HCT116 (cell line): ENCODE data around the gene PCED1A. TPM values are rescaled to one million over a fixed set of nuclear protein-coding genes. Genes with fewer than 3 reads are reported as not detected.

ENCODE experiments used
- ATAC-seq: fragments of 200-7000 bp; cut with Tn5 transposase; 2 replicates; pipeline ENCODE4 v1.9.1; 2020; ENCODE audit warnings: mild to moderate bottlenecking, moderate library complexity
- BruUV-seq: library from RNA; stranded (reverse); fragments of 400-500 nt; replicated peaks from 2 replicates; lab custom pipeline; 2021; lab: Mats Ljungman, UMichigan
- CTCF ChIA-PET: fragments of 300-600 bp; sonication (Branson Sonifier 250); formaldehyde crosslinking; loops from one replicate; lab custom pipeline; 2021; ENCODE audit warnings: antibody characterized with exemption; lab: Charles Lee
- POLR2A ChIA-PET: fragments of 300-600, 350-600 bp; sonication (Branson Sonifier 250); formaldehyde crosslinking; loops from one replicate; lab custom pipeline; 2021; ENCODE audit warnings: antibody characterized with exemption; lab: Charles Lee
- RAD21 ChIA-PET, 2 experiments: fragments of 300-600 bp; sonication (Branson Sonifier 250); formaldehyde crosslinking; loops; one replicate each; lab custom pipeline; 2023; ENCODE audit warnings: low total read pairs in 2 of 2; ENCODE audit not compliant: uncharacterized antibody in 2 of 2, unreplicated experiment in 2 of 2, low non-redundant PET in 1 of 2; lab: Charles Lee
- DNase-seq: peaks from one replicate; pipeline ENCODE4 v3.0.0-alpha.2; 2010; ENCODE audit warnings: low read depth, low spot score
- H2AFZ ChIP-seq: fragments of 200-600 bp; shearing (Covaris generic), sonication (generic); 2 replicates; pipeline ENCODE4 v1.6.1; 2017; ENCODE audit warnings: low read depth, mixed run types, mixed read lengths, antibody characterized with exemption, low read length; ENCODE audit not compliant: poor library complexity, severe bottlenecking
- H3K27ac ChIP-seq: 2 replicates; pipeline ENCODE4 v1.5.1; 2012; ENCODE audit warnings: low read depth, low read length
- H3K27me3 ChIP-seq: fragments of 200-600 bp; sonication (generic); 2 replicates; pipeline ENCODE4 v1.6.1; 2016; ENCODE audit warnings: mixed run types, low read length, mixed read lengths; ENCODE audit not compliant: insufficient read depth
- H3K36me3 ChIP-seq, 2 experiments: fragments of 200-500 bp in 1 of 2; fragments of 200-600 bp in 1 of 2; sonication (Bioruptor generic) in 1 of 2; sonication (generic) in 1 of 2; 2 replicates each; pipeline versions ENCODE4 v1.5.1 to v1.6.1; 2014 to 2016; ENCODE audit warnings: low read length in 2 of 2, inconsistent platforms in 1 of 2, mixed read lengths in 1 of 2, mixed run types in 1 of 2; ENCODE audit not compliant: insufficient read depth in 2 of 2, control insufficient read depth in 1 of 2
- H3K4me1 ChIP-seq, 2 experiments: fragments of 200-600 bp in 1 of 2; sonication (generic) in 1 of 2; 2 replicates each; pipeline versions ENCODE4 v1.5.1 to v1.6.1; 2012 to 2017; ENCODE audit warnings: low read length in 2 of 2, inconsistent platforms in 1 of 2, mild to moderate bottlenecking in 1 of 2, mixed read lengths in 1 of 2, mixed run types in 1 of 2, moderate library complexity in 1 of 2; ENCODE audit not compliant: insufficient read depth in 2 of 2, control insufficient read depth in 1 of 2
- H3K4me2 ChIP-seq: fragments of 200-600 bp; sonication (generic); 2 replicates; pipeline ENCODE4 v1.6.1; 2017; ENCODE audit warnings: mixed run types, low read length, mixed read lengths
- H3K4me3 ChIP-seq, 2 experiments: fragments of 200-600 bp in 1 of 2; sonication (generic) in 1 of 2; replicated peaks in 1 of 2; 2 replicates each; pipeline ENCODE4 v1.5.1; 2011 to 2016; ENCODE audit warnings: low read length in 2 of 2, control low read depth in 1 of 2, low read depth in 1 of 2, mild to moderate bottlenecking in 1 of 2, mixed read lengths in 1 of 2, mixed run types in 1 of 2
- H3K79me2 ChIP-seq: fragments of 200-600 bp; sonication (generic); 2 replicates; pipeline ENCODE4 v1.6.1; 2017; ENCODE audit warnings: mild to moderate bottlenecking, mixed run types, low read length, moderate library complexity, mixed read lengths; ENCODE audit not compliant: insufficient read depth
- H3K9ac ChIP-seq: fragments of 200-600 bp; sonication (generic); 2 replicates; pipeline ENCODE4 v1.6.1; 2016; ENCODE audit warnings: low read length, mixed read lengths
- H3K9me2 ChIP-seq: fragments of 200-600 bp; sonication (generic), shearing (Covaris generic); 2 replicates; pipeline ENCODE4 v1.6.1; 2017; ENCODE audit warnings: mixed run types, mild to moderate bottlenecking, moderate library complexity; ENCODE audit not compliant: insufficient read depth
- H3K9me3 ChIP-seq, 2 experiments: fragments of 200-500 bp in 1 of 2; fragments of 200-600 bp in 1 of 2; sonication (Bioruptor generic) in 1 of 2; sonication (generic) in 1 of 2; 2 replicates each; pipeline ENCODE4 v1.6.1; 2014 to 2017; ENCODE audit warnings: low read length in 2 of 2, mixed read lengths in 2 of 2, inconsistent platforms in 1 of 2, low read depth in 1 of 2, mild to moderate bottlenecking in 1 of 2, mixed run types in 1 of 2, moderate library complexity in 1 of 2; ENCODE audit not compliant: control insufficient read depth in 1 of 2, insufficient read depth in 1 of 2
- H4K20me1 ChIP-seq: fragments of 200-600 bp; sonication (generic), shearing (Covaris generic); 2 replicates; pipeline ENCODE4 v1.6.1; 2017; ENCODE audit warnings: mixed run types, mild to moderate bottlenecking, moderate library complexity; ENCODE audit not compliant: insufficient read depth
- CBX3 ChIP-seq: IDR thresholded peaks from 2 replicates; pipeline ENCODE4 v1.6.1; 2012; ENCODE audit warnings: low read depth
- ELF1 ChIP-seq: IDR thresholded peaks from 2 replicates; pipeline ENCODE4 v1.6.1; 2012; ENCODE audit warnings: low read depth, borderline replicate concordance
- EZH2phosphoT487 ChIP-seq: fragments of 200-600 bp; IDR thresholded peaks from 2 replicates; pipeline ENCODE4 v1.6.1; 2018; ENCODE audit warnings: antibody characterized with exemption, borderline replicate concordance
- POLR2A ChIP-seq: IDR thresholded peaks from 2 replicates; pipeline ENCODE4 v1.7.0; 2011; ENCODE audit warnings: borderline replicate concordance; ENCODE audit not compliant: insufficient read depth, insufficient read length; ENCODE audit errors: extremely low read depth
- POLR2AphosphoS5 ChIP-seq: IDR thresholded peaks from 2 replicates; pipeline ENCODE4 v1.6.1; 2011; ENCODE audit warnings: mild to moderate bottlenecking, low read depth, low read length, moderate library complexity
- SIN3A ChIP-seq: IDR thresholded peaks from 2 replicates; pipeline ENCODE4 v1.6.1; 2012; ENCODE audit warnings: low read depth
- SP1 ChIP-seq: IDR thresholded peaks from 2 replicates; pipeline ENCODE4 v1.6.1; 2012; ENCODE audit warnings: low read depth
- SRF ChIP-seq: IDR thresholded peaks from 2 replicates; pipeline ENCODE4 v1.6.1; 2012; ENCODE audit warnings: low read depth
- TCF7L2 ChIP-seq: IDR thresholded peaks from 2 replicates; pipeline ENCODE4 v1.7.0; 2011; ENCODE audit warnings: borderline replicate concordance, inconsistent platforms; ENCODE audit not compliant: insufficient read depth, insufficient read length; ENCODE audit errors: extremely low read depth
- YY1 ChIP-seq: IDR thresholded peaks from 2 replicates; pipeline ENCODE4 v1.6.1; 2011; ENCODE audit warnings: low read length, low read depth, moderate library complexity, mild to moderate bottlenecking; ENCODE audit not compliant: insufficient replicate concordance; ENCODE audit errors: extremely low read depth
- ZNF274 ChIP-seq: fragments of 200-500 bp; sonication (Bioruptor generic); IDR thresholded peaks from 2 replicates; pipeline ENCODE4 v1.6.1; 2014; ENCODE audit warnings: mild to moderate bottlenecking, low read depth, low read length, inconsistent platforms
- intact Hi-C: fragments of 100-400 bp; cut with micrococcal nuclease; formaldehyde crosslinking; loops from 2 replicates; pipeline ENCODE4 v1.10.0; 2022
- total RNA-seq: library from RNA; stranded (reverse); gene quantifications from one replicate; pipeline ENCODE4 v1.2.1, GENCODE V29; 2021; ENCODE audit not compliant: unreplicated experiment
- TF ChIP-seq, protein P1 (sequence below): IDR thresholded peaks from 2 replicates; pipeline ENCODE4 v1.6.1; 2012
- TF ChIP-seq, protein P2 (sequence below): IDR thresholded peaks from 2 replicates; pipeline ENCODE4 v1.6.1; 2011; ENCODE audit warnings: mild to moderate bottlenecking, low read length, moderate library complexity; ENCODE audit not compliant: insufficient replicate concordance; ENCODE audit errors: extremely low read depth
- TF ChIP-seq, protein P3 (sequence below): IDR thresholded peaks from 2 replicates; pipeline ENCODE4 v1.6.1; 2012; ENCODE audit warnings: low read depth

Gene PCED1A
- total RNA-seq, 1 experiment from 2014 or later, result 31.8 TPM

DNA sequence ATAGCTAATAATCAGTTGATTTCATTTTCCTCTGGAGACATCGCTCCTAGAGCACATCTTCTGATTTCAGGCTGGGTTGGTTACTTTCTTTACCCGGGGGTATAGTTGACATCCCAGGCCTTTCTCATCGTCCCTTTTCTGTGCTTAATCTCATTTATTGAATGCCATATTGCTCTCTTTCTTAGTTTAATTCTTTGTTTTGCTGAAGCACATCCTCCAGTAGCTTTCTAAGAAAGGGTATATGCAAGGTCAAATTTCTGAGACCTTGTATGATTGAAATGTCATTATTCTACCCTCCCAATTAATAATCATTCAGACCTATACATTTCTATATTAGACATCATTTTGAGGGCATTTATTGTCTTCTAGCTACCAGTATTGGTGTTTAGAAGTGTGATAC is 28.3 kb downstream of the PCED1A start:
- Histone ChIP-seq H2AFZ (no peak overlapping the region), H3K27me3 (peaks cover 3% of the 10 kb centered on the region; the same call in 1 of the 2 replicates), H3K4me3 (no peak overlapping the region), H3K4me1 (peaks cover 0 to 16% of the 10 kb centered on the region in 2 experiments; a peak in 1 of 4 replicates), H3K9me3 (peaks cover 4 to 9% of the 10 kb centered on the region in 2 experiments; a peak in 1 of 4 replicates), H3K4me2 (no peak overlapping the region), H3K9ac (no peak overlapping the region), H3K36me3 (no peaks in the 10 kb centered on the region), H3K9me2 (no peaks in the 10 kb centered on the region), H4K20me1 (no peaks in the 10 kb centered on the region), H3K79me2 (no peaks in the 10 kb centered on the region), H3K27ac (no peak overlapping the region)
- intact Hi-C loops, result no loop called here
- CTCF ChIA-PET, result no interaction called here
- ATAC-seq, result no peak
- RAD21 ChIA-PET, result no interaction called here
- POLR2A ChIA-PET, result no interaction called here
- DNase-seq, result no peak
- TF ChIP-seq CBX3, result peak; percentile 51; the same call in 1 of the 2 replicates
- TF ChIP-seq SP1, result no peak
- BruUV-seq, result no TSS peak

DNA sequence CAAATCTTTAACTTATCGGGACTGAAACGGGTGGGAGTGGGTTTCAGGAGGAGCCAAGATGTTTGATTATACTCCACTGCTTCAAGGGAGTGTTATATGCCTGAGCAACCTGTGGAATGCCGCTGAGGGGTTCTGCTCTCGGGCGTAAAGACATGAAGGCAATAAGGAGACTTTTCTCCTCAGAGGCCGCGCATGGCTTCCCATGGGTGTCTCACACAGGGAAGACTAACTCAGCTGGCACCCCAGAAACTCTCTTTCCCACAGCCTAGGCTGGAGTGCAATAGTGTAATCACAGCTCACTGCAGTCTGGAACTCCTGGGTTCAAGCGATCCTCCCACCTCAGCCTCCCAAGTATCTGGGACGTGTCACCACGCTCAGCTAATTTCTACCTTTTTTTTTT is 30.8 kb downstream of the PCED1A start:
- ATAC-seq (no peak), DNase-seq (no peak)
- Histone ChIP-seq H3K9me2 (no peaks in the 10 kb centered on the region), H3K36me3 (no peaks in the 10 kb centered on the region), H3K4me2 (no peak overlapping the region), H3K9ac (no peak overlapping the region), H3K4me1 (peaks cover 3 to 12% of the 10 kb centered on the region in 2 experiments; a peak in 2 of 4 replicates), H3K27me3 (peaks cover 4% of the 10 kb centered on the region; the same call in 1 of the 2 replicates)
- CTCF ChIA-PET, result no interaction called here
- intact Hi-C loops, result no loop called here
- TF ChIP-seq, protein P1, sequence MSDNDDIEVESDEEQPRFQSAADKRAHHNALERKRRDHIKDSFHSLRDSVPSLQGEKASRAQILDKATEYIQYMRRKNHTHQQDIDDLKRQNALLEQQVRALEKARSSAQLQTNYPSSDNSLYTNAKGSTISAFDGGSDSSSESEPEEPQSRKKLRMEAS, result no peak
- TF ChIP-seq POLR2A, result no peak
- no peak for TF ChIP-seq SIN3A
- TF ChIP-seq POLR2AphosphoS5, result no peak
- no peak for TF ChIP-seq TCF7L2
- no peak for TF ChIP-seq ELF1
- no peak for TF ChIP-seq SRF
- no peak for TF ChIP-seq YY1
- TF ChIP-seq, protein P2, sequence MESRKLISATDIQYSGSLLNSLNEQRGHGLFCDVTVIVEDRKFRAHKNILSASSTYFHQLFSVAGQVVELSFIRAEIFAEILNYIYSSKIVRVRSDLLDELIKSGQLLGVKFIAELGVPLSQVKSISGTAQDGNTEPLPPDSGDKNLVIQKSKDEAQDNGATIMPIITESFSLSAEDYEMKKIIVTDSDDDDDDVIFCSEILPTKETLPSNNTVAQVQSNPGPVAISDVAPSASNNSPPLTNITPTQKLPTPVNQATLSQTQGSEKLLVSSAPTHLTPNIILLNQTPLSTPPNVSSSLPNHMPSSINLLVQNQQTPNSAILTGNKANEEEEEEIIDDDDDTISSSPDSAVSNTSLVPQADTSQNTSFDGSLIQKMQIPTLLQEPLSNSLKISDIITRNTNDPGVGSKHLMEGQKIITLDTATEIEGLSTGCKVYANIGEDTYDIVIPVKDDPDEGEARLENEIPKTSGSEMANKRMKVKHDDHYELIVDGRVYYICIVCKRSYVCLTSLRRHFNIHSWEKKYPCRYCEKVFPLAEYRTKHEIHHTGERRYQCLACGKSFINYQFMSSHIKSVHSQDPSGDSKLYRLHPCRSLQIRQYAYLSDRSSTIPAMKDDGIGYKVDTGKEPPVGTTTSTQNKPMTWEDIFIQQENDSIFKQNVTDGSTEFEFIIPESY, result no peak
- no peak for TF ChIP-seq ZNF274
- TF ChIP-seq, protein P3, sequence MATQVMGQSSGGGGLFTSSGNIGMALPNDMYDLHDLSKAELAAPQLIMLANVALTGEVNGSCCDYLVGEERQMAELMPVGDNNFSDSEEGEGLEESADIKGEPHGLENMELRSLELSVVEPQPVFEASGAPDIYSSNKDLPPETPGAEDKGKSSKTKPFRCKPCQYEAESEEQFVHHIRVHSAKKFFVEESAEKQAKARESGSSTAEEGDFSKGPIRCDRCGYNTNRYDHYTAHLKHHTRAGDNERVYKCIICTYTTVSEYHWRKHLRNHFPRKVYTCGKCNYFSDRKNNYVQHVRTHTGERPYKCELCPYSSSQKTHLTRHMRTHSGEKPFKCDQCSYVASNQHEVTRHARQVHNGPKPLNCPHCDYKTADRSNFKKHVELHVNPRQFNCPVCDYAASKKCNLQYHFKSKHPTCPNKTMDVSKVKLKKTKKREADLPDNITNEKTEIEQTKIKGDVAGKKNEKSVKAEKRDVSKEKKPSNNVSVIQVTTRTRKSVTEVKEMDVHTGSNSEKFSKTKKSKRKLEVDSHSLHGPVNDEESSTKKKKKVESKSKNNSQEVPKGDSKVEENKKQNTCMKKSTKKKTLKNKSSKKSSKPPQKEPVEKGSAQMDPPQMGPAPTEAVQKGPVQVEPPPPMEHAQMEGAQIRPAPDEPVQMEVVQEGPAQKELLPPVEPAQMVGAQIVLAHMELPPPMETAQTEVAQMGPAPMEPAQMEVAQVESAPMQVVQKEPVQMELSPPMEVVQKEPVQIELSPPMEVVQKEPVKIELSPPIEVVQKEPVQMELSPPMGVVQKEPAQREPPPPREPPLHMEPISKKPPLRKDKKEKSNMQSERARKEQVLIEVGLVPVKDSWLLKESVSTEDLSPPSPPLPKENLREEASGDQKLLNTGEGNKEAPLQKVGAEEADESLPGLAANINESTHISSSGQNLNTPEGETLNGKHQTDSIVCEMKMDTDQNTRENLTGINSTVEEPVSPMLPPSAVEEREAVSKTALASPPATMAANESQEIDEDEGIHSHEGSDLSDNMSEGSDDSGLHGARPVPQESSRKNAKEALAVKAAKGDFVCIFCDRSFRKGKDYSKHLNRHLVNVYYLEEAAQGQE, result no peak
- TF ChIP-seq EZH2phosphoT487, result no peak
- TF ChIP-seq, all 23 proteins: peak for 0
- Histone ChIP-seq H3K27ac (no peak overlapping the region), H3K9me3 (peaks cover 4 to 9% of the 10 kb centered on the region in 2 experiments; a peak in 1 of 4 replicates), H2AFZ (no peak overlapping the region), H4K20me1 (no peaks in the 10 kb centered on the region), H3K4me3 (no peak overlapping the region), H3K79me2 (no peaks in the 10 kb centered on the region)
- BruUV-seq, result no TSS peak
- ChIA-PET POLR2A (no interaction called here), RAD21 (no interaction called here)
